A549 (cell line): ENCODE measurements around the gene MFAP4. TPM values are rescaled to one million over a fixed set of nuclear protein-coding genes. Genes with fewer than 3 reads are reported as not detected.

Experiments used
- ATAC-seq, 2 experiments: fragments of 200-7000 bp in 1 of 2; fragments of >200 bp in 1 of 2; cut with Nextera tagmentation in 1 of 2; cut with Tn5 transposase in 1 of 2; 3 replicates each; pipeline versions ENCODE4 v1.8.0 to v1.9.1; 2018 to 2020; ENCODE audit warnings: mild to moderate bottlenecking in 1 of 2, moderate library complexity in 1 of 2
- CTCF ChIA-PET: fragments of 300-600 bp; sonication (Branson Sonifier 250); formaldehyde crosslinking; extraction: SDS; loops from one replicate; lab custom pipeline; 2021; ENCODE audit warnings: antibody characterized with exemption, inconsistent platforms; lab: Yijun Ruan, JAX
- POLR2A ChIA-PET: fragments of 350-600 bp; formaldehyde crosslinking; extraction: SDS; loops from one replicate; lab custom pipeline; 2021; ENCODE audit warnings: antibody characterized with exemption, inconsistent platforms; lab: Yijun Ruan, JAX
- DNase-seq, 2 experiments: peaks; one replicate each; pipeline versions ENCODE4 v3.0.0 to v3.0.0-alpha.2; 2011 to 2016; ENCODE audit warnings: low read depth in 1 of 2, low spot score in 1 of 2
- FAIRE-seq: peaks from 2 replicates; lab custom pipeline; 2011; peaks lifted over from hg19 to GRCh38; lab: Jason Lieb, UNC
- H3K27ac ChIP-seq, 2 experiments: fragments of >200 bp; sonication (Bioruptor Twin); formaldehyde crosslinking; 3 replicates each; pipeline ENCODE4 v1.5.1; 2016 to 2017
- H3K4me1 ChIP-seq: fragments of >200 bp; sonication (Bioruptor Twin); formaldehyde crosslinking; 3 replicates; pipeline ENCODE4 v1.6.1; 2016
- H3K4me2 ChIP-seq: fragments of >200 bp; sonication (Bioruptor Twin); formaldehyde crosslinking; 3 replicates; pipeline ENCODE4 v1.6.1; 2016
- H3K4me3 ChIP-seq: fragments of >200 bp; sonication (Bioruptor Twin); formaldehyde crosslinking; 3 replicates; pipeline ENCODE4 v1.5.1; 2016
- H3K9me3 ChIP-seq: fragments of >200 bp; sonication (Bioruptor Twin); formaldehyde crosslinking; 3 replicates; pipeline ENCODE4 v1.6.1; 2016
- BHLHE40 ChIP-seq: IDR thresholded peaks from 2 replicates; pipeline ENCODE4 v1.6.1; 2012; ENCODE audit warnings: low read depth, low read length, inconsistent platforms
- CBX2 ChIP-seq: fragments of 200-600 bp; sonication (generic); IDR thresholded peaks from 2 replicates; pipeline ENCODE4 v1.6.1; 2016; ENCODE audit warnings: low read depth, mild to moderate bottlenecking, borderline replicate concordance
- ESRRA ChIP-seq: fragments of 150-350 bp; IDR thresholded peaks from 2 replicates; pipeline ENCODE4 v1.6.1; 2014; ENCODE audit warnings: mild to moderate bottlenecking, low read length, borderline replicate concordance
- HEYL ChIP-seq: fragments of 250-450 bp; sonication (Bioruptor Pico); IDR thresholded peaks from 2 replicates; pipeline ENCODE4 v1.8.0; 2021; ENCODE audit warnings: mild to moderate bottlenecking, moderate library complexity
- HOXB13 ChIP-seq: fragments of 250-450 bp; sonication (Bioruptor Pico); IDR thresholded peaks from 2 replicates; pipeline ENCODE4 v1.5.0; 2020; ENCODE audit warnings: low read depth, mild to moderate bottlenecking, moderate library complexity
- JUN ChIP-seq, 2 experiments: fragments of >200 bp; sonication (Bioruptor Twin); formaldehyde crosslinking; IDR thresholded peaks; 2 replicates in 1 of 2; 3 replicates in 1 of 2; pipeline ENCODE4 v1.6.1; 2016 to 2017
- JUNB ChIP-seq: fragments of >200 bp; sonication (Bioruptor Twin); formaldehyde crosslinking; IDR thresholded peaks from 2 replicates; pipeline ENCODE4 v1.6.1; 2016
- KDM1A ChIP-seq: fragments of 200-600 bp; sonication (generic); IDR thresholded peaks from 2 replicates; pipeline ENCODE4 v1.6.1; 2016; ENCODE audit warnings: low read depth, mild to moderate bottlenecking
- MAZ ChIP-seq: fragments of 150-350 bp; IDR thresholded peaks from 2 replicates; pipeline ENCODE4 v1.6.1; 2014; ENCODE audit warnings: antibody characterized with exemption, low read depth, low read length, borderline replicate concordance
- MYC ChIP-seq: IDR thresholded peaks from 2 replicates; pipeline ENCODE4 v1.6.1; 2012; ENCODE audit warnings: mild to moderate bottlenecking, inconsistent platforms, low read length, improper control_type of control experiment, borderline replicate concordance
- NR3C1 ChIP-seq: fragments of >200 bp; sonication (Bioruptor Twin); formaldehyde crosslinking; IDR thresholded peaks from 3 replicates; pipeline ENCODE4 v1.6.1; 2017
- RAD21 ChIP-seq, 2 experiments: fragments of >200 bp in 1 of 2; sonication (Bioruptor Twin) in 1 of 2; formaldehyde crosslinking in 1 of 2; IDR thresholded peaks in 1 of 2; conservative IDR thresholded peaks in 1 of 2; 2 replicates in 1 of 2; 3 replicates in 1 of 2; pipeline ENCODE4 v1.6.1; 2012 to 2018; ENCODE audit warnings: inconsistent platforms in 1 of 2
- RCOR1 ChIP-seq: fragments of 150-350 bp; IDR thresholded peaks from 2 replicates; pipeline ENCODE4 v1.6.1; 2014; ENCODE audit warnings: antibody characterized with exemption, low read length, low read depth
- SMC3 ChIP-seq: fragments of >200 bp; sonication (Bioruptor Twin); formaldehyde crosslinking; IDR thresholded peaks from 3 replicates; pipeline ENCODE4 v1.6.1; 2018; ENCODE audit warnings: inconsistent platforms
- TFCP2L1 ChIP-seq: fragments of 250-450 bp; sonication (Bioruptor Pico); IDR thresholded peaks from 2 replicates; pipeline ENCODE4 v1.5.0; 2021; ENCODE audit warnings: mild to moderate bottlenecking
- ZC3H11A ChIP-seq: fragments of 450-650 bp; IDR thresholded peaks from 2 replicates; pipeline ENCODE4 v1.6.1; 2014; ENCODE audit warnings: antibody characterized with exemption, mild to moderate bottlenecking
- ZFP36 ChIP-seq: fragments of 450-650 bp; IDR thresholded peaks from 2 replicates; pipeline ENCODE4 v1.6.1; 2014; ENCODE audit warnings: borderline replicate concordance; ENCODE audit not compliant: partially characterized antibody
- ZNF302 ChIP-seq: fragments of 250-450 bp; sonication (Bioruptor Pico); IDR thresholded peaks from 2 replicates; pipeline ENCODE4 v1.9.0; 2021; ENCODE audit warnings: inconsistent platforms, mild to moderate bottlenecking, moderate library complexity
- WGBS: methylation state at CpG from one replicate; pipeline ENCODE4 v1.1.6; 2017; ENCODE audit errors: missing lambda C conversion rate; 5-methylcytosine and 5-hydroxymethylcytosine counted together
- polyA plus RNA-seq, 4 experiments: library from polyadenylated mRNA; depleted of rRNA in 3 of 4; stranded (reverse); fragments of >200 nt; fragmentation: RNase III in 1 of 4; extraction: RNeasy Plus Mini Kit Qiagen cat#74134 plus additional on column Dnase treatment in 1 of 4; gene quantifications; 2 replicates in 3 of 4; 3 replicates in 1 of 4; pipeline ENCODE4 v1.2.3, GENCODE V29; 2011 to 2017
- TF ChIP-seq, protein P1 (sequence below): fragments of 150-350 bp; IDR thresholded peaks from 2 replicates; pipeline ENCODE4 v1.6.1; 2014; ENCODE audit warnings: low read depth, mild to moderate bottlenecking, low read length
- TF ChIP-seq, protein P2 (sequence below): IDR thresholded peaks from 2 replicates; pipeline ENCODE4 v1.6.1; 2012; ENCODE audit warnings: low read depth, borderline replicate concordance
- TF ChIP-seq, protein P3 (sequence below): IDR thresholded peaks from 2 replicates; pipeline ENCODE4 v1.6.1; 2012
- TF ChIP-seq, protein P4 (sequence below): fragments of >200 bp; sonication (Bioruptor Twin); formaldehyde crosslinking; IDR thresholded peaks from 2 replicates; pipeline ENCODE4 v1.6.1; 2016
- TF ChIP-seq, protein P5 (sequence below): IDR thresholded peaks from 2 replicates; pipeline ENCODE4 v1.6.1; 2012

The MFAP4 gene
- polyA plus RNA-seq, 2 of the 4 experiments (the other 2 are of a cell fraction) = 0.13 TPM; not detected in 1

GRCh38 chr17:19346351-19347255 is 40.4 kb downstream of the MFAP4 start (continued):
- TF ChIP-seq ZNF302 = no peak
- TF ChIP-seq HEYL (CRISPR knock-in tag) = no peak
- TF ChIP-seq KDM1A = no peak
- TF ChIP-seq NR3C1 = no peak
- no peak for TF ChIP-seq MYC
- peak in 1 of 2 experiments; percentile 53; a peak in 2 of 5 replicates for TF ChIP-seq JUN (IDR thresholded peaks at IDR 0.05)
- no peak for TF ChIP-seq ZC3H11A

GRCh38 chr17:19345486-19346350 is 41.3 kb downstream of the MFAP4 start:
- peak overlapping the region; percentile 86 to 93 for H3K27ac ChIP-seq
- H3K4me1 ChIP-seq = peaks cover 35% of the 10 kb centered on the region
- H3K4me3 ChIP-seq = no peak overlapping the region
- peak overlapping the region; percentile 64 for H3K4me2 ChIP-seq
- ChIA-PET CTCF (interaction anchor here (1.0 to 2.4 kb wide), 4 partner anchors 8 to 101 kb away, joined by 4 to 19 read pairs (median 8); partner anchors contain the start of gene B9D1), POLR2A (interaction anchor here (1.8 kb wide), 1 partner anchor 19 kb away, joined by 5 read pairs; no protein-coding TSS in a partner anchor)
- no peak for DNase-seq
- no peak; a peak in 1 of 6 replicates for ATAC-seq
- TF ChIP-seq ZFP36 = no peak
- TF ChIP-seq, all 56 proteins: peak for 0
- no peaks in the 10 kb centered on the region for H3K9me3 ChIP-seq
- 86% methylated on average over 13 of the region's 13 CpGs for WGBS
- no peak for FAIRE-seq

DNA sequence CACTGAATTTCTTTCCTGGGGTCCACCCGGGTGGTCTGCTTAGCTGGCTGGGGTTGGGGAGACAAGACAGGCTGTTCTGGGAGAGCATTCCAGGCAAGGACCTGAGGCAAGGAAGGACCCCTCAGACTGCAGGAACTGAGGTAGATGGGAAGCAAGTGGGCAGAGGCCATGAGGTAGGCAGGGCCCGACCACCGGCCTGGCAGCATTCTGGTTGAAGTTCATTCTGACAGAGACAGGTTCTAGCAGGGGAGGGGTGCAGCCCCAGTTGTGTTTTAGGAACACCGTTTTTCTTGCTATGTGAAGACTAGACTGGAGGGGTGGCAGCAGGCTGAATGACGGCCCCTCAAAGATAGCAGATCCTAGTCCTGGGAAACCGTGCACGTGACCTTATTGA is 41.9 kb downstream of the MFAP4 start:
- 90% methylated on average over 7 of the region's 7 CpGs for WGBS

More for the DNA sequence above, 41.9 kb downstream of the MFAP4 start:
- Histone ChIP-seq H3K27ac (peak overlapping the region; percentile 86 to 93; a peak in 4 of 6 replicates), H3K4me3 (no peak overlapping the region), H3K9me3 (no peaks in the 10 kb centered on the region), H3K4me2 (no peak overlapping the region), H3K4me1 (peaks cover 35% of the 10 kb centered on the region)
- ChIA-PET POLR2A (no interaction called here), CTCF (interaction anchor here (1.8 to 4.6 kb wide), 3 partner anchors 9 to 102 kb away, joined by 6 to 28 read pairs (median 9); partner anchors contain the start of gene B9D1)
- FAIRE-seq (no peak), DNase-seq (no peak), ATAC-seq (no peak)
- no peak for TF ChIP-seq RAD21 (conservative IDR thresholded peaks at IDR 0.05 in 1 of 2, IDR thresholded peaks at IDR 0.05 in 1 of 2)
- TF ChIP-seq SMC3 = no peak
- no peak for TF ChIP-seq ZFP36
- no peak for TF ChIP-seq CBX2
- no peak for TF ChIP-seq ZC3H11A
- TF ChIP-seq, protein P1, sequence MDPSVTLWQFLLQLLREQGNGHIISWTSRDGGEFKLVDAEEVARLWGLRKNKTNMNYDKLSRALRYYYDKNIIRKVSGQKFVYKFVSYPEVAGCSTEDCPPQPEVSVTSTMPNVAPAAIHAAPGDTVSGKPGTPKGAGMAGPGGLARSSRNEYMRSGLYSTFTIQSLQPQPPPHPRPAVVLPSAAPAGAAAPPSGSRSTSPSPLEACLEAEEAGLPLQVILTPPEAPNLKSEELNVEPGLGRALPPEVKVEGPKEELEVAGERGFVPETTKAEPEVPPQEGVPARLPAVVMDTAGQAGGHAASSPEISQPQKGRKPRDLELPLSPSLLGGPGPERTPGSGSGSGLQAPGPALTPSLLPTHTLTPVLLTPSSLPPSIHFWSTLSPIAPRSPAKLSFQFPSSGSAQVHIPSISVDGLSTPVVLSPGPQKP = no peak
- TF ChIP-seq, protein P2, sequence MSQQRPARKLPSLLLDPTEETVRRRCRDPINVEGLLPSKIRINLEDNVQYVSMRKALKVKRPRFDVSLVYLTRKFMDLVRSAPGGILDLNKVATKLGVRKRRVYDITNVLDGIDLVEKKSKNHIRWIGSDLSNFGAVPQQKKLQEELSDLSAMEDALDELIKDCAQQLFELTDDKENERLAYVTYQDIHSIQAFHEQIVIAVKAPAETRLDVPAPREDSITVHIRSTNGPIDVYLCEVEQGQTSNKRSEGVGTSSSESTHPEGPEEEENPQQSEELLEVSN = no peak
- TF ChIP-seq BHLHE40 = no peak
- TF ChIP-seq, protein P3, sequence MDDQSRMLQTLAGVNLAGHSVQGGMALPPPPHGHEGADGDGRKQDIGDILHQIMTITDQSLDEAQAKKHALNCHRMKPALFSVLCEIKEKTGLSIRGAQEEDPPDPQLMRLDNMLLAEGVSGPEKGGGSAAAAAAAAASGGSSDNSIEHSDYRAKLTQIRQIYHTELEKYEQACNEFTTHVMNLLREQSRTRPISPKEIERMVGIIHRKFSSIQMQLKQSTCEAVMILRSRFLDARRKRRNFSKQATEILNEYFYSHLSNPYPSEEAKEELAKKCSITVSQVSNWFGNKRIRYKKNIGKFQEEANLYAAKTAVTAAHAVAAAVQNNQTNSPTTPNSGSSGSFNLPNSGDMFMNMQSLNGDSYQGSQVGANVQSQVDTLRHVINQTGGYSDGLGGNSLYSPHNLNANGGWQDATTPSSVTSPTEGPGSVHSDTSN = no peak
- no peak for TF ChIP-seq RCOR1
- no peak for TF ChIP-seq MAZ
- TF ChIP-seq, protein P4, sequence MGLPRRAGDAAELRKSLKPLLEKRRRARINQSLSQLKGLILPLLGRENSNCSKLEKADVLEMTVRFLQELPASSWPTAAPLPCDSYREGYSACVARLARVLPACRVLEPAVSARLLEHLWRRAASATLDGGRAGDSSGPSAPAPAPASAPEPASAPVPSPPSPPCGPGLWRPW = no peak
- TF ChIP-seq JUNB = no peak
- TF ChIP-seq HOXB13 (CRISPR knock-in tag) = no peak
- TF ChIP-seq TFCP2L1 (CRISPR knock-in tag) = no peak
- TF ChIP-seq, protein P5, sequence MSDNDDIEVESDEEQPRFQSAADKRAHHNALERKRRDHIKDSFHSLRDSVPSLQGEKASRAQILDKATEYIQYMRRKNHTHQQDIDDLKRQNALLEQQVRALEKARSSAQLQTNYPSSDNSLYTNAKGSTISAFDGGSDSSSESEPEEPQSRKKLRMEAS = no peak
- no peak for TF ChIP-seq ESRRA
- TF ChIP-seq NR3C1 = no peak
